ENCODE results near the gene COMP. TPM values are rescaled to one million over a fixed set of nuclear protein-coding genes. Genes with fewer than 3 reads are reported as not detected.

Gene COMP
- total RNA-seq, 1 donor from 2014 or later: not detected

- Mint-ChIP-seq H3K4me1 (ENCODE audit: low read depth, unreplicated experiment) (peaks cover 5% of the 10 kb centered on the region), H3K27me3 (ENCODE audit: unreplicated experiment) (peaks cover 9% of the 10 kb centered on the region), H3K36me3 (ENCODE audit: unreplicated experiment) (no peaks in the 10 kb centered on the region), H3K27ac (ENCODE audit: unreplicated experiment) (no peak overlapping the region), H3K4me3 (ENCODE audit: unreplicated experiment) (no peak overlapping the region), H3K9me3 (ENCODE audit: unreplicated experiment) (peaks cover 7% of the 10 kb centered on the region)
- TF ChIP-seq, protein P1, sequence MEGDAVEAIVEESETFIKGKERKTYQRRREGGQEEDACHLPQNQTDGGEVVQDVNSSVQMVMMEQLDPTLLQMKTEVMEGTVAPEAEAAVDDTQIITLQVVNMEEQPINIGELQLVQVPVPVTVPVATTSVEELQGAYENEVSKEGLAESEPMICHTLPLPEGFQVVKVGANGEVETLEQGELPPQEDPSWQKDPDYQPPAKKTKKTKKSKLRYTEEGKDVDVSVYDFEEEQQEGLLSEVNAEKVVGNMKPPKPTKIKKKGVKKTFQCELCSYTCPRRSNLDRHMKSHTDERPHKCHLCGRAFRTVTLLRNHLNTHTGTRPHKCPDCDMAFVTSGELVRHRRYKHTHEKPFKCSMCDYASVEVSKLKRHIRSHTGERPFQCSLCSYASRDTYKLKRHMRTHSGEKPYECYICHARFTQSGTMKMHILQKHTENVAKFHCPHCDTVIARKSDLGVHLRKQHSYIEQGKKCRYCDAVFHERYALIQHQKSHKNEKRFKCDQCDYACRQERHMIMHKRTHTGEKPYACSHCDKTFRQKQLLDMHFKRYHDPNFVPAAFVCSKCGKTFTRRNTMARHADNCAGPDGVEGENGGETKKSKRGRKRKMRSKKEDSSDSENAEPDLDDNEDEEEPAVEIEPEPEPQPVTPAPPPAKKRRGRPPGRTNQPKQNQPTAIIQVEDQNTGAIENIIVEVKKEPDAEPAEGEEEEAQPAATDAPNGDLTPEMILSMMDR (IDR thresholded peaks at IDR 0.05; ENCODE audit: partially characterized antibody, unreplicated experiment): no peak
- no peak for DNase-seq
Measured at GRCh38 chr19:18775586-18776287, 15.4 kb downstream of the COMP start.

- DNase-seq: peak; percentile 20
- Mint-ChIP-seq H3K4me1 (ENCODE audit: low read depth, unreplicated experiment) (peaks cover 5% of the 10 kb centered on the region), H3K27me3 (ENCODE audit: unreplicated experiment) (peaks cover 13% of the 10 kb centered on the region), H3K4me3 (ENCODE audit: unreplicated experiment) (no peak overlapping the region), H3K9me3 (ENCODE audit: unreplicated experiment) (peaks cover 12% of the 10 kb centered on the region), H3K36me3 (ENCODE audit: unreplicated experiment) (no peaks in the 10 kb centered on the region), H3K27ac (ENCODE audit: unreplicated experiment) (no peak overlapping the region)
- TF ChIP-seq, protein P1 (IDR thresholded peaks at IDR 0.05; ENCODE audit: partially characterized antibody, unreplicated experiment): no peak
Measured at GRCh38 chr19:18774782-18775444, 16.2 kb downstream of the COMP start.

GRCh38 chr19:18774107-18774506, 17.0 kb downstream of the COMP start:
- no peak overlapping the region for H3K27ac Mint-ChIP-seq (ENCODE audit: unreplicated experiment)
- H3K9me3 Mint-ChIP-seq (ENCODE audit: unreplicated experiment): peaks cover 11% of the 10 kb centered on the region
- H3K4me1 Mint-ChIP-seq (ENCODE audit: low read depth, unreplicated experiment): peaks cover 5% of the 10 kb centered on the region
- TF ChIP-seq, protein P1 (IDR thresholded peaks at IDR 0.05; ENCODE audit: partially characterized antibody, unreplicated experiment): no peak
- no peak for DNase-seq
- H3K4me3 Mint-ChIP-seq (ENCODE audit: unreplicated experiment): no peak overlapping the region
- H3K27me3 Mint-ChIP-seq (ENCODE audit: unreplicated experiment): peaks cover 13% of the 10 kb centered on the region
- H3K36me3 Mint-ChIP-seq (ENCODE audit: unreplicated experiment): no peaks in the 10 kb centered on the region

DNA sequence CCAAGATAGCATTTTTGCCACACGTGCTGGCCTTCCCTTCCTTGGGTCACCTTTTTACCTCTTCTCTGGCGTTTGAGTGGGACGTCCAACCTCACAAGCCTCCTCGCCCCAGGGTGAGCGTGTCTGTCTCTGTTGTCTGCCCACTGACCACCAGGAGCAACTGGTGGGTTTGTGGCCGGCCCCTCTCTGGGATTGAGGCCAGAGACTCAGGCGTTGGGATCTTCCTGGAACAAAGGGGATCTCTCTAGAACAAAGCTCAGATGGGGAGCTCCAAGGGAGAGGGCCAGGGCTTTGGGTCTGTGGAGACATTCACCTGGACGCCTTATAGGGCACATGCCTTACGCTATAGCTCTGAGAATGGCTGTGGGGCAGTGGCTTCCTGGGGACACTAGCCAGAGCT, 17.4 kb downstream of the COMP start:
- Mint-ChIP-seq H3K27ac (ENCODE audit: unreplicated experiment) (no peak overlapping the region), H3K4me3 (ENCODE audit: unreplicated experiment) (no peak overlapping the region), H3K9me3 (ENCODE audit: unreplicated experiment) (peaks cover 8% of the 10 kb centered on the region), H3K27me3 (ENCODE audit: unreplicated experiment) (peaks cover 13% of the 10 kb centered on the region), H3K36me3 (ENCODE audit: unreplicated experiment) (no peaks in the 10 kb centered on the region), H3K4me1 (ENCODE audit: low read depth, unreplicated experiment) (peaks cover 5% of the 10 kb centered on the region)
- TF ChIP-seq, protein P1 (IDR thresholded peaks at IDR 0.05; ENCODE audit: partially characterized antibody, unreplicated experiment): no peak
- peak; percentile 16 for DNase-seq

Data from glutamatergic neuron (in vitro differentiated cells).